Osteoblast (primary cell): ENCODE results near the gene ART3. TPM values are rescaled to one million over a fixed set of nuclear protein-coding genes. Genes with fewer than 3 reads are reported as not detected.

Experiments used
- DNase-seq: peaks from one replicate; pipeline ENCODE4 v3.0.0; 2011; ENCODE audit warnings: low spot score, mixed read lengths; ENCODE audit not compliant: insufficient read length; ENCODE audit errors: missing footprints
- H2AFZ ChIP-seq: 2 replicates; pipeline ENCODE4 v1.6.0; 2011; ENCODE audit warnings: mild to moderate bottlenecking, low read length
- H3K27ac ChIP-seq: 2 replicates; pipeline ENCODE4 v1.5.1; 2011; ENCODE audit warnings: mild to moderate bottlenecking, low read depth, low read length, moderate library complexity
- H3K27me3 ChIP-seq: 2 replicates; pipeline ENCODE4 v1.6.0; 2012; ENCODE audit warnings: mild to moderate bottlenecking, control low read depth, inconsistent platforms, low read length, moderate library complexity; ENCODE audit not compliant: insufficient read depth
- H3K36me3 ChIP-seq: 2 replicates; pipeline ENCODE4 v1.5.1; 2011; ENCODE audit warnings: mild to moderate bottlenecking, low read length, control low read depth, moderate library complexity; ENCODE audit not compliant: insufficient read depth
- H3K4me1 ChIP-seq: 2 replicates; pipeline ENCODE4 v1.5.1; 2011; ENCODE audit warnings: mild to moderate bottlenecking, low read length, control low read depth, moderate library complexity; ENCODE audit not compliant: insufficient read depth
- H3K4me2 ChIP-seq: 2 replicates; pipeline ENCODE4 v1.6.0; 2011; ENCODE audit warnings: mild to moderate bottlenecking, low read length; ENCODE audit not compliant: insufficient read depth
- H3K4me3 ChIP-seq: fragments of 200-600 bp; sonication (generic); 3 replicates; pipeline ENCODE4 v1.5.1; 2012; ENCODE audit warnings: mild to moderate bottlenecking, low read length, inconsistent platforms; ENCODE audit not compliant: insufficient read depth
- H3K79me2 ChIP-seq: 2 replicates; pipeline ENCODE4 v1.6.0; 2012; ENCODE audit warnings: mild to moderate bottlenecking, low read length, control low read depth, inconsistent platforms; ENCODE audit not compliant: insufficient read depth
- H3K9me3 ChIP-seq: 2 replicates; pipeline ENCODE4 v1.5.1; 2011; ENCODE audit warnings: low read depth, low read length, control low read depth
- H4K20me1 ChIP-seq: 2 replicates; pipeline ENCODE4 v1.6.0; 2012; ENCODE audit warnings: mild to moderate bottlenecking, low read length, control low read depth; ENCODE audit not compliant: insufficient read depth
- CTCF ChIP-seq: IDR thresholded peaks from 2 replicates; pipeline ENCODE4 v1.5.1; 2011; ENCODE audit warnings: mild to moderate bottlenecking, low read depth, low read length, moderate library complexity; ENCODE audit errors: extremely low read depth
- total RNA-seq: library from RNA; depleted of rRNA; stranded (reverse); fragments of >200 nt; gene quantifications from 2 replicates; pipeline ENCODE4 v1.2.3, GENCODE V29; 2012

Gene ART3
- under 0.01 TPM in 1 of 2 replicates, not detected in the other for total RNA-seq

DNA sequence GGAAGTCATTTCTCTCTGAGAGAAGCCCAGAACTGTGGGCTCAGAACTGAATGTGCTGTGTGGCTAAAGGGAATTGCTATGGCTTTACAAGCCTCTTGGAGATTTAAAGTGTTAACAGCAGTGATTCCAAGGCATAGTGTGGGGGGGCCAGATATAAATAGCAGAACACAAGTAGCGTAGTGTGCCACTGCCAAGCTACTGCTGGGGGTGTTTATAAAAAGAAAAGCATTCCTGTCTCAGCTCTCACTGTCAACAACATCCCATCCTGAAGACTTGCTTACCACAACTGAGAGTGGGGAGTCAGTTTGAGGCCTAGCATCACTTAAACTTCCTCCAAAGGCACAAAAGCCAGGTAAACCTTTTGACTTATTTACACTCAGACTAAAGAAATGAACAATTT, at the start of gene ART3:
TSS of gene ART3 (plus strand) at position 242 of the 400 bp plus-strand sequence. CDS start 1,181 bp downstream, outside the sequence.
- Histone ChIP-seq H3K4me2 (no peak within 1 kb of the TSS), H3K9me3 (no peaks in the 10 kb centered on the region)
- DNase-seq = no peak

GRCh38 chr4:76028350-76028765, 46.2 kb upstream of the ART3 start:
- H3K79me2 ChIP-seq = no peaks in the 10 kb centered on the region
- TF ChIP-seq CTCF = no peak
- H3K9me3 ChIP-seq = no peaks in the 10 kb centered on the region
- no peak overlapping the region for H3K4me3 ChIP-seq
- no peaks in the 10 kb centered on the region for H3K4me1 ChIP-seq
- no peak overlapping the region for H2AFZ ChIP-seq
- H4K20me1 ChIP-seq = no peaks in the 10 kb centered on the region
- H3K4me2 ChIP-seq = peak overlapping the region; percentile 72
- no peaks in the 10 kb centered on the region for H3K36me3 ChIP-seq
- no peak for DNase-seq
- H3K27me3 ChIP-seq = peaks cover 40% of the 10 kb centered on the region
- no peak overlapping the region for H3K27ac ChIP-seq

More for the DNA sequence above, at the start of gene ART3:
- Histone ChIP-seq H2AFZ (no peak within 1 kb of the TSS), H3K4me1 (no peaks in the 10 kb centered on the region), H3K36me3 (no peaks in the 10 kb centered on the region), H4K20me1 (no peaks in the 10 kb centered on the region), H3K4me3 (no peak within 1 kb of the TSS), H3K27me3 (peaks cover 2% of the 10 kb centered on the region), H3K27ac (no peak within 1 kb of the TSS), H3K79me2 (no peaks in the 10 kb centered on the region)
- no peak for TF ChIP-seq CTCF

- no peaks in the 10 kb centered on the region for H3K9me3 ChIP-seq
- no peak for TF ChIP-seq CTCF
- H3K4me2 ChIP-seq = no peak overlapping the region
- H3K27me3 ChIP-seq = peaks cover 48% of the 10 kb centered on the region
- H3K27ac ChIP-seq = no peak overlapping the region
- H3K4me1 ChIP-seq = no peaks in the 10 kb centered on the region
- no peak for DNase-seq
- H3K4me3 ChIP-seq = no peak overlapping the region
- H3K36me3 ChIP-seq = no peaks in the 10 kb centered on the region
- no peaks in the 10 kb centered on the region for H3K79me2 ChIP-seq
- no peak overlapping the region for H2AFZ ChIP-seq
- no peaks in the 10 kb centered on the region for H4K20me1 ChIP-seq
These were observed 45.2 kb upstream of the ART3 start for GRCh38 chr4:76029300-76029699.

DNA sequence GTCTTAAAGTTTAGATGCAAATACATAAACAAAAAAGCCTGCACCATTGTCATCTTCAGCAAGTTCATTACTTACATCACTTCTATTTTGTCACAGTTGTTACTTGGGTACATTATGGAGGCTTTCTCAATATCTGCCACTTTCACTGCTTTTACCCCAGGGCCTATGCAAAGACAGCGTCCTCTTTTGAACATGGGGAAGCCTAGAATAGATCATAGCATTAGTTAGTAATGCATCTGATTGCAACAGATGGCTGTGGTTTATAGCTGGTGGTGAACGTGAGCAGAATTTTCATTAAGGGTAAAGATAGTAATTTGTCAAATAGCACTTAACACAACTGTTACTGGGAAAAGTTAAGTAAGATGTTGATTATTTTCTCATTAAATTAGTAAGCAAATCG, 39.4 kb upstream of the ART3 start:
- no peaks in the 10 kb centered on the region for H4K20me1 ChIP-seq
- no peak overlapping the region for H3K4me3 ChIP-seq
- no peak overlapping the region for H3K27ac ChIP-seq
- TF ChIP-seq CTCF = no peak
- H3K27me3 ChIP-seq = peaks cover 27% of the 10 kb centered on the region
- H3K79me2 ChIP-seq = no peaks in the 10 kb centered on the region
- H3K4me1 ChIP-seq = no peaks in the 10 kb centered on the region
- no peak overlapping the region for H3K4me2 ChIP-seq
- no peaks in the 10 kb centered on the region for H3K36me3 ChIP-seq
- no peak overlapping the region for H2AFZ ChIP-seq
- no peak for DNase-seq
- H3K9me3 ChIP-seq = no peaks in the 10 kb centered on the region
